GM19372 (cell line): Measurements from ENCODE around the gene BCAS3.
"Not testable (repeated sequence)": the region's sequence is repeated elsewhere in the genome, so short reads cannot be mapped to it uniquely, and the experiment has no call there.

Experiments used
- ATAC-seq: cut with Tn5 transposase; IDR thresholded peaks from one replicate; pipeline ENCODE4 v1.9.1; 2021; ENCODE audit warnings: mild to moderate bottlenecking, low read depth, moderate library complexity; ENCODE audit not compliant: unreplicated experiment

The BCAS3 gene

DNA sequence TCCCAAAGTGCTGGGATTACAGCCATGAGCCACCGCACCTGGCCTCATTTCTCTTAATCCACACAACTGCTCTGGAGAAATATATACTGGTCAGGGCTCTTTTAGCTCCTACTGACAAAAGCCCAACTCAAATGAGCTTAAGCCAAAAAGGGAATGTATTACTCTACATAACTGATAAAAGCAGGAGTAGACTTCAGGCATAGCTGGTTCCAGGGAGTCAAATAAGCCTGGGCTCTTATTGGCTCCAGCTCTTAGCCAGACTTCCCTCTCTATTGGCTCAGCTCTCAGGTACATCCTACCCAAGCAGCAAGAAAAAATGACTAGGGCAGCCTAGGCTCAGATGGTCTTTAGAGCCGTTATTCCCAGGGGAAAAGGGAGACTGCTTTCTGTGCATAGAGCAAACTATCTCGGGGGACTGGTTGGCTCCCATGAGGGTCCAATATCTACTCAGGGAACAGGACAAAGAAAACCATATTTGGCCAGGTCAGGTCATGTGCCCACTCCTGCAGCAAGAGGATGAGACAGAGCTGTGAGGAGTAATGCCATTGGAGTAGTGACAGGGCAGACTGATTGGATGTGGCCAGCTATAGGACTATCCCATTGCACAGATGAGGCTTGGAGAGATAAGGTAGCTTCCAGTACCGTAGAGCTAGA, 743.2 kb downstream of the BCAS3 start:
- no peak for ATAC-seq

DNA sequence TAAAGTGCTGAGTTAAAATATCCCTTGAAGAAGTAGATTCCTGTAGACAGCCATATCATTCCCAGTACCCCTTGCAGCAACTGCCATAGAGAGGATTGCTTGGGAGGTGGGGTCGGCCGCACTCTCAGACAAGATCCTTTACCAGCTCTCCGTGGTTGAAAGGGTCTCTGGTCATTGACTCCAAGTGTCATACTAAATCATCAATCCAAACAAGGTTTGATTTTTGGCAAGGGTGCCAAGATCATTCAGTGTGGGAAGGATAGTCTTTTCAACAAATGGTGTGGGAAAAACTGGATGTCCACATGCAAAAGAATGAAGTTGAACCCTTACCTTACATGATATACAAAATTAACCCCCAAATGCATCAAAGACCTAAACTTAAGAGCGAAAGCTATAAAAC, 743.8 kb downstream of the BCAS3 start:
- ATAC-seq: no peak

DNA sequence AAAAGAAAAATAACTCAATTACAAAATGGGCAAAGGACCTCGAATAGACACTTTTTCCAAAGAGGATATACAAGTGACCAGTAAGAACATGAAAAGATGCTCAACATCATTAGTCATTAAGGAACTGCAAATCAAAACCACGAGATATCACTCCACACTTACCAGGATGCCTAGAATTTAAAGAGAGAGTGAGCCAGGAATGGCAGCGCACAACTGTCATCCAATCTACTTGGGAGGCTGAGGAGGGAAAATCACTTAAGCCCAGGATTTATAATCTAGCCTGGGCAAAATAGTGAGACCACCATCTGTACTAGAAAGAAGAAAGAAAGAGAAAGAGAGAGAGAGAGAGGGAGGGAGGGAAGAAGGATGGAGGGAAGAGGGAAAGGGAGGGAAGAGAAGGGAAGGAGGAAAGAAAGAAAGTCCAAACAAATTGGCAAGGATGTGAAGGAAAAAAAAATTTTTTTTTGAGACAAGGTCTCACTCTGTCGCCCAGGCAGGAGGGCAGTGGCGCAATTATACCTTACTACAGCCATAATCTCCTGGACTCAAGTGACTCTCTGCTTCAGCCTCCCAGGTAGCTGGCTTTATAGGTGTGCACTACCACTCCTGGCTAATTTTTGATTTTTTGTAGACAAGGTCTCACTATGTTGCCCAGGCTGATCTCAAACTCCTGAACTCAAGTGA, 744.6 kb downstream of the BCAS3 start:
- ATAC-seq: no peak

DNA sequence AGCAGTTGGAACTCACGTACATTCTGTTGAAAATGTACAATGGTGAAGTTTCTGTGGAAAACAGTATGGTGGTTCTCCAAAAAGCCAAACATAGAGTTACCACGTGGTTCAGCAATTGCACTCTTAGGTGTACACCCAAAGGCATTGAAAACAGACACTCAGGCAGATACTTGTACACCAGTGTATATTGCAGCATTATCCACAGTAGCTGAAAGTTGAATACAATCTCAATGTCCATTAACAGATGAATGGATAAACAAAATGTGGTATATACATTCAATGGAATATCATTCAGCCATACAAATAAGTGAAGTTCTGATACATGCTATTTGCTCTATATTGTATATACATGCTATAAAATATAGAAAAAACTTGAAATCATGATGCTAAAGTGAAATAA, 745.2 kb downstream of the BCAS3 start:
- no peak for ATAC-seq

- ATAC-seq: no peak
Observed at GRCh38 chr17:61423967-61424649, 746.5 kb downstream of the BCAS3 start.

DNA sequence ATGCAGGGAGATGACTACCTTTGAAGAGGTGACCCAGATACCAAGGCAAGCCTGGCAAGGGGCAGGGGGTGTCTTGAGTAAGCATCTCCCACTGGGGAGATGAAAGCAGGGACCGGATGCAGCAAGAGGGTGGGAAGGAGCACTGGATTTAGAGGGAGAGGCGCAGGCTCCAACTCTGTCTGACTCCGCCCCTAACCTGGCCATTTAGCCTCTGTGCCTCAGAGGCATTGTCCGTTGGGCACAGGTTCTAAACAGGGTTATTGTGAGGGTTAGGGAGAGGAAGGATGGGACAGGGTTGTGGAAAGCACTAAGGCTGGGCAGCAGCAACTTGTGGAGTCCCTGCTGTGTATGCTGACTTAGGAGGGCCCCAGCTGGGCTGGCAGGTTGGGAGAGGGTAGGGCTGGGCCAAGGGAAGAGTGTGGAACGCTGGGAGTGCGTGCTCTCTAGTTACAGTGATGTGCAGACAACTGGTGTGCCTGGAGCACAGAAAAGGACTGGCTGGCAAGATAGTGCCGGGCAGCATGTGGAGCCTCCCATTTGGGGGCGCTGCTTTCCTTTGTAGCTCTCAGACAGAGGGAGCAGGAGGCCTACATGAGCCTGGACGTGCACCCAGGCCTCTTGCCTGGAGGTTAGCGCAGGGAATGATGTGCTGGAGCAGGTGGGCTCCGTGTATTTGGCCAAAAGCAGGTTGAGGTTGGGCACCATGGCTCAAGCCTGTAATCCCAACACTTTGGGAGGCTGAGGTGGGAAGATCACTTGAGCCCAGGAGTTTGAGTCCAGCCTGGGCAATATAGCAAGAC, 748.2 kb downstream of the BCAS3 start:
- ATAC-seq: no peak

DNA sequence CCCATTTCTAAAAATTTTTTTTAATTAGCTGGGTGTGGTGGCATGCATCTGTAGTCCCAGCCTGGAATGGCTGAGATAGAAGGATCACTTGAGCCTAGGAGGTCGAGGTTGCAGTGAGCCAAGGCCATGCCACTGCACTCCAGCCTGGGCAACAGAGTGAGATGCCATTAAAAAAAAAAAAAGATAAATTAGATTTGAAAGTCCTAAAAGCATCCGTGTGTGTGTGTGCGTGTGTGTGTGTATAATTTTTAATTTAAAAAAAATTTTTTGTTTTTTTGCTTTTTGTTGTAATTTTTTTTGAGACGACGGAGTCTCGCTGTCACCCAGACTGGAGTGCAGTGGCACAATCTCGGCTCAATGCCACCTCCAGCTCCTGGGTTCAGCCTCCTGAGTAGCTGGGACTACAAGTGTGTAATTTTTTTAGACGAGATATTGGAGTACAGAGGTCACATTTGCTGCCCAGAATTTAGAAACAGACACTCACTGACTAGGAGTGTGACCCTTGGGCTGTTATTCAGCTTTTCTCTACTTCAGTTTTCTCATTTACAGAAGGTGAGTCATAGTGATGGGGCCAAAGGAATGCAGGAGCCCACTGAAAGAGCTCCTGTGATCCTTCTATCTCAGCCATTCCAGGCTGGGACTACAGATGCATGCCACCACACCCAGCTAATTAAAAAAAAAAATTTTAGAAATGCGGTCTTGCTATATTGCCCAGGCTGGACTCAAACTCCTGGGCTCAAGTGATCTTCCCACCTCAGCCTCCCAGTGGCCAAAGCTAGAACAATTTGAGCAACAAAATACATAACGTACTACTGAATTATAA, 749.0 kb downstream of the BCAS3 start:
- no peak for ATAC-seq

DNA sequence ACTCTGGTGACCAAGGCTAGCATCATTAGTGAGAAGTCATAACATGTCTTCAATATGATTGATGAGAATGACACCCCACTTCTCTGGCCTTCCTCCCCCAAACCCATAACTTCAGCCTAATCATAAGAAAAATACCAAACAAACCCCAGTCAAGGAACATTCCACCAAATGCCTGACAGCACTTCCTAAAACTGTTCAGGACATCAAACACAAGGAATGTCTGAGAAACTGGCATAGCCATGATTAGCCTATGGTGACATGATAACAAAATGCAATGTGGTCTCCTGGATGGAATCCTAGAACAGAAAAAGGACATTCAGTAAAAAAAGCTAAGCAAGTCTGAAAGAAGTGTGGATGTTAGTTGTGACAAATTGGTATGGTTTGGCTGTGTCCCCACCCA, 749.9 kb downstream of the BCAS3 start:
- no peak for ATAC-seq

- no peak for ATAC-seq
Observed at GRCh38 chr17:61429274-61429673, 751.6 kb downstream of the BCAS3 start.

GRCh38 chr17:61429831-61430230, 752.2 kb downstream of the BCAS3 start:
- ATAC-seq: not testable (repeated sequence)

DNA sequence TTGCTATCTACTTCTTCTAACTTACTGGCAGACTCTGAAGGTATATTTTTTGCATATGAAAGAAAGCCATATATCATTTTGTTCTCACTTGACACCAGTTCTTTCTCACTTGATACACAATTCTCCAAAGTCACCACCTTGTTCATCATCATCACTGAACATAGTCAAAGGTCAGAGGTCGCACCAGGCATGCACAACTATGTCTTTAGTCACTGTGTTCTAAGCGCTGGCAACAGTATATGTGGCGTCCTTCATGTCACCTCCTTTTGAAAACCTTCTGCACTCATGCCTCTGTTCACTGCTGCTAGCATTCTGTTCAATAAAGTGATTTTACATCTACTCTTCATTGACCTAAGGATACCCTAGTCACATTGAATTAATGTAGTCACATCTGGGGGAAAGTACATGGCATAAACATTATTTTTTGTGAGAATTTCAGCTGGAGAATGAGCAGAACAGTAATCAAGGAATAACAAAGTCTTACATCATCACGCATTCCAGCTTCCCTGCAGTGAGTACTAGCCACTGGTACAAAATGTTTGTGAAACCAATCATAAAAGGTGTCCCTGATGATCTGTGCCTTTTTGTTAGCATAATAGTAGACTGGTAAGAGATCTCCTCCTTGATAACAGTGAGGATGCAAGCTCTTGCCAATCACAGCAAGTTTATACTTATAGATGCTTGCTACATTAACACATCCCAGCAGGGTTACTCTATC, 754.1 kb downstream of the BCAS3 start:
- no peak for ATAC-seq

- no peak for ATAC-seq
Observed at GRCh38 chr17:61436273-61436672, 758.6 kb downstream of the BCAS3 start.

GRCh38 chr17:61436995-61437704, 759.5 kb downstream of the BCAS3 start:
- ATAC-seq: no peak

DNA sequence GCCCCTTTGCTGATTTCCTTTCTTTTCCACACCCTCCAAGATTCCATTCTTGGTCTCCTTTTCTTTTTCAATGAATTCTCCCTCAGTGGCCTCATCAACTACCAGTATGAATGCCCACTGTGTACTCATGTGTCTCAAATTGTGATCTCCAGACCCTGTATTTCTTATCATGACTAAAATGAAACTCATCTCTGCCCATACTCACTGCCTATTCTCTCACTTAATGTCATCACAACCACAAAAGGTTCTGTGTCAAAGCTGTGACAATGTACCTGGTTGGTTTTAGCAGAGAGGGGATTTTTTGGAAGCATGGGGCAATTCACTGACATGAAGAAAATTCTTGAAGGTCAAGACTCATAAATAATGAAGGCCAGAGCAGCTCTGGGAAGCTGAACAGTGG, 763.0 kb downstream of the BCAS3 start:
- ATAC-seq: no peak

DNA sequence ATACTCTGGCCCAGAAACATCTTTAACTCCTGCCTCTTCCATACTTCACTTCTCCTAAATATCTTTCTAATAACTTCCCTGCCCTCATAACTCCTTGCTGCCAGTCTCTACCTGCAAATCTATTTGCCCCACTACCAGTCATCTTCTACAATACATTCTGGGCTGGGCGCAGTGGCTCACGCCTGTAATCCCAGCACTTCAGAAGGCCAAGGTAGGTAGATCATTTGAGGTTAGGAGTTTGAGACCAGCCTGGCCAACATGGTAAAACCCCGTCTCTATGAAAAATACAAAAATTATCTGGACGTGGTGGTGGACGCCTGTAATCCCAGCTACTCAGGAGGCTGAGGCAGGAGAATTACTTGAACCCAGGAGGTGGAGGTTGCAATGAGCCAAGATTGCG, 763.9 kb downstream of the BCAS3 start:
- ATAC-seq: not testable (repeated sequence)

DNA sequence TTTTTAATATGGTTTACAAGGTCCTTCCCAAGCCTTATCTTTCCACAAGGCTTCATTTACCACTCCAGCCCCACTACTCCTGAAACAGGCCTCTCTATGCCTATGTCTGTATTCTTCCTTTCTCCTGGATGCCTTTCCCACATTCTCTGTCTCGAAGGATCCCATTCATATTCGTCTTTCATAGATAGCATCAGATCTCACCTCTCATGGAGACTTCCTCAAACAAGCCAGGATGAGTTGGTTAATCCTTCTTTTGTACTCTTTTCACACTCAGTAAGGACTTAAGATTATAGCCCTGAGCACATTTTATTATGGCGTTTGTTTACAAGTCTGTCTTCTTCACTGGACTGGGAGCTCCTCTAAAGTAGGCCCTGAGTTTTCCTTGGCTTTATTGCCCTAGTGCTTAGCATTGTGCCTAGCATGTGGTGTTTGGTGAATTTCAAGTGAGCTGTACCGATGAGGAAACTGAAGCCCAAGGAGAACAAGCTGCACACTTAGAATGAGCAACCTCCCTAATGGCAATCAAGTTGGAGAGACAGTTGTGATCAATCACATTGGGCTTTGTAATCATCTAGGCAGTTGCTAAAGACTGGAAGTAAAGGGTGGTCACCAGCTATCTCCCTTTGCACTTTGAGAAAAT, 764.6 kb downstream of the BCAS3 start:
- ATAC-seq: no peak
